Mesothelial cell of epicardium (in vitro differentiated cells): Measurements from ENCODE around the gene NLN. TPM values are rescaled to one million over a fixed set of nuclear protein-coding genes. Genes with fewer than 3 reads are reported as not detected.

Source experiments
- DNase-seq, 2 experiments: peaks; one replicate each; pipeline ENCODE4 v3.0.0; 2021; ENCODE audit warnings: low spot score in 2 of 2; ENCODE audit not compliant: unreplicated experiment in 2 of 2
- H3K27ac Mint-ChIP-seq: 2 replicates; pipeline ENCODE4 v1.8.0; 2021; ENCODE audit warnings: mixed read lengths
- H3K27me3 Mint-ChIP-seq: 2 replicates; pipeline ENCODE4 v1.8.0; 2021; ENCODE audit warnings: low read depth, mixed read lengths
- H3K36me3 Mint-ChIP-seq: 2 replicates; pipeline ENCODE4 v1.8.0; 2021; ENCODE audit warnings: mixed read lengths
- H3K4me1 Mint-ChIP-seq: 2 replicates; pipeline ENCODE4 v1.8.0; 2021; ENCODE audit warnings: mixed read lengths
- H3K4me3 Mint-ChIP-seq: 2 replicates; pipeline ENCODE4 v1.8.0; 2021; ENCODE audit warnings: mild to moderate bottlenecking, moderate library complexity, mixed read lengths
- H3K9me3 Mint-ChIP-seq: 2 replicates; pipeline ENCODE4 v1.8.0; 2021; ENCODE audit warnings: mixed read lengths
- CTCF ChIP-seq: fragments of 200-600 bp; sonication (generic); IDR thresholded peaks from one replicate; pipeline ENCODE4 v1.5.0; 2021; ENCODE audit warnings: antibody characterized with exemption; ENCODE audit not compliant: unreplicated experiment
- total RNA-seq: library from RNA; stranded (reverse); gene quantifications from 3 replicates; pipeline ENCODE4 v1.2.1, GENCODE V29; 2021

NLN gene
- total RNA-seq, 1 donor from 2014 or later: 42.8 TPM

- Mint-ChIP-seq H3K9me3 (no peaks in the 10 kb centered on the region), H3K4me1 (no peaks in the 10 kb centered on the region), H3K36me3 (peaks cover 15% of the 10 kb centered on the region), H3K27me3 (no peaks in the 10 kb centered on the region), H3K27ac (no peak overlapping the region), H3K4me3 (no peak overlapping the region)
- TF ChIP-seq CTCF: no peak
- no peak for DNase-seq
Observed at GRCh38 chr5:65695162-65695755, 26.7 kb upstream of the NLN start.

DNA sequence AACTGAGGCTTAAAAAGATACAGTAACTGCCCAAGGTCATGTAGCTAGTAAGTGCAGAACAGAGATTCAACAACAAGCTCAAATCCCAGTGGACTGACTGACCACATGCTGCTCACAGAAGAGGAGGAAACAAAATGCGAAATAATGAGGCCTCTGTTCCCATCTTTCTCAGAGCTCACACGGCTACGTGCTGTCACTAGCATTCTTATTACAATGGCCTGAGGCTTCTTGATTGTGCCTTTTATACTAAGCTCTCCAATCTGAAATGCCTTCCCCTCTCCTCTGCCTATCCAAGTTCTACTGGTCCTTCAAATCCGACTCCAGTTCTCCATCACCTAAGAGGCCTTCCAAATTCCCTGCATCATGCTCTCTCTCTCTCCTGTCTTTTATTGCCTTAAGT, 26.1 kb upstream of the NLN start:
- Mint-ChIP-seq H3K9me3 (no peaks in the 10 kb centered on the region), H3K36me3 (peaks cover 13% of the 10 kb centered on the region), H3K27ac (no peak overlapping the region), H3K4me3 (no peak overlapping the region), H3K4me1 (no peaks in the 10 kb centered on the region), H3K27me3 (no peaks in the 10 kb centered on the region)
- TF ChIP-seq CTCF: no peak
- no peak for DNase-seq

DNA sequence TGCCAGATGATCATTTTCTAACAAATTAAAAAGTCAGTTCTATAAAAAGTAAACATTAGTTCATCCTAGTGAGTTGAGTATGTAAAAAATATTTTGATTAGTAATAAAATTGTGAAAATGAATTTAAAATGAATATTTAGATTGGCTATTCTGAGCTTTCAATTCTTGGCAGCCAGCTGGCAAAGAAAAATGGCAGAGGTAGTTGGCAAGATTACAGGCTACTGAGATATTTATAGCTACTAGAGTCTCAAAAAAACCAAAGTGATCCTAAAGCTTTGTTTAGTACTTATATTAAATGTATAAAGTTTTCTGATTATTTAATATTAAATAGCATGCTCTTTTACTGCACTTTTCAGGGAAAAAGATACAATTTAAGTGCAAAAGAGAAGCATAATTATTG, 25.1 kb upstream of the NLN start:
- H3K9me3 Mint-ChIP-seq: no peaks in the 10 kb centered on the region
- no peaks in the 10 kb centered on the region for H3K4me1 Mint-ChIP-seq
- H3K27me3 Mint-ChIP-seq: no peaks in the 10 kb centered on the region
- no peak overlapping the region for H3K27ac Mint-ChIP-seq
- TF ChIP-seq CTCF: no peak
- no peak for DNase-seq
- H3K4me3 Mint-ChIP-seq: no peak overlapping the region
- peaks cover 13% of the 10 kb centered on the region for H3K36me3 Mint-ChIP-seq

GRCh38 chr5:65699338-65699737, 22.7 kb upstream of the NLN start:
- peaks cover 15% of the 10 kb centered on the region for H3K36me3 Mint-ChIP-seq
- no peak for DNase-seq
- TF ChIP-seq CTCF: no peak
- H3K27ac Mint-ChIP-seq: no peak overlapping the region
- no peaks in the 10 kb centered on the region for H3K4me1 Mint-ChIP-seq
- H3K27me3 Mint-ChIP-seq: no peaks in the 10 kb centered on the region
- H3K9me3 Mint-ChIP-seq: no peaks in the 10 kb centered on the region
- H3K4me3 Mint-ChIP-seq: no peak overlapping the region

DNA sequence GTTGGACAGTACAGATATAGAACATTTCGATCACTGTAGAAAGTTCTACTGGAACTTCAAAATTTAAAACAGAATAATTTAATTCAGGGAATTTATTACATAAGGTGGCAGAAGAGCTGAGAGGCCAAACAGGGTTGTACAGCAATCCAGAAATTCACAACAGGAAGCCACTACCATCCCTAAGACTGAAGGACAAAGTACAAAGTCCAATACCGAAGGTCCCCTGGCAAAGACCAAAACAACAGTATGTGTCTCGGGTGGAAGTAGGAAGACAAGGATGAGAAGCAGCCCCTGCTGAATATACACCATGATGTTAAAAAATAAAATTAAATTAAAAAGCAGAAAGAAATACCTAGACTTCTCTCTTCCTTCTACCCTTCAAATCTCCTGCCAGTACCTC, 20.0 kb upstream of the NLN start:
- Mint-ChIP-seq H3K27me3 (no peaks in the 10 kb centered on the region), H3K36me3 (peaks cover 15% of the 10 kb centered on the region), H3K4me1 (no peaks in the 10 kb centered on the region), H3K9me3 (no peaks in the 10 kb centered on the region), H3K4me3 (no peak overlapping the region), H3K27ac (no peak overlapping the region)
- no peak for DNase-seq
- no peak for TF ChIP-seq CTCF
